ENCODE measurements around the gene TTC13. TPM values are rescaled to one million over a fixed set of nuclear protein-coding genes. Genes with fewer than 3 reads are reported as not detected.

TTC13 gene
- total RNA-seq, 1 experiment from 2014 or later: 12.3 TPM

GRCh38 chr1:230935852-230936251 lies 42.8 kb downstream of the TTC13 start:
- ChIA-PET POLR2A (no interaction called here), RAD21 (ENCODE audit: low non-redundant PET in 1 of 2, low total read pairs in 2 of 2, uncharacterized antibody in 2 of 2, unreplicated experiment in 2 of 2) (no interaction called here), CTCF (no interaction called here)
- no peak for ATAC-seq
- no peak for TF ChIP-seq ZFX (IDR thresholded peaks at IDR 0.05)
- no peak for TF ChIP-seq CBX3 (IDR thresholded peaks at IDR 0.05; ENCODE audit: low read depth)
- TF ChIP-seq SRF (IDR thresholded peaks at IDR 0.05; ENCODE audit: low read depth): no peak
- TF ChIP-seq MAX (IDR thresholded peaks at IDR 0.05): no peak
- TF ChIP-seq SIN3A (IDR thresholded peaks at IDR 0.05; ENCODE audit: low read depth): no peak
- no peak for TF ChIP-seq EZH2 (IDR thresholded peaks at IDR 0.05)
- TF ChIP-seq ELF1 (IDR thresholded peaks at IDR 0.05; ENCODE audit: borderline replicate concordance, low read depth): no peak
- TF ChIP-seq POLR2AphosphoS5 (IDR thresholded peaks at IDR 0.05; ENCODE audit: low read depth, low read length): no peak
- no peak for TF ChIP-seq EZH2phosphoT487 (IDR thresholded peaks at IDR 0.05; ENCODE audit: borderline replicate concordance)
- no peak for TF ChIP-seq ZBTB33 (IDR thresholded peaks at IDR 0.05; ENCODE audit: extremely low read depth, insufficient replicate concordance, low read length)
- TF ChIP-seq JUND (IDR thresholded peaks at IDR 0.05): no peak
- no peaks in the 10 kb centered on the region for H3K79me2 ChIP-seq (ENCODE audit: insufficient read depth, low read length)
- intact Hi-C loops (cut with micrococcal nuclease): no loop called here
- H3K4me2 ChIP-seq (ENCODE audit: low read length): no peak overlapping the region
- H2AFZ ChIP-seq (ENCODE audit: low read depth, low read length, poor library complexity, severe bottlenecking): no peak overlapping the region
- BruUV-seq (replicated peaks): no TSS peak
- H3K4me1 ChIP-seq (ENCODE audit: control insufficient read depth in 1 of 2, insufficient read depth in 2 of 2, low read length in 2 of 2): 0 out of 4 replicates have a peak, but pooled peaks cover 0 to 3% of the 10 kb centered on the region in 2 experiments
- no peaks in the 10 kb centered on the region for H3K36me3 ChIP-seq (ENCODE audit: control insufficient read depth in 1 of 2, insufficient read depth in 2 of 2, low read length in 2 of 2)
- H3K9me3 ChIP-seq (ENCODE audit: control insufficient read depth in 1 of 2, insufficient read depth in 1 of 2, low read depth in 1 of 2, low read length in 2 of 2): no peaks in the 10 kb centered on the region
- H3K27ac ChIP-seq (ENCODE audit: low read depth, low read length): no peak overlapping the region
- no peak for DNase-seq (ENCODE audit: low read depth, low spot score)
- no peaks in the 10 kb centered on the region for H4K20me1 ChIP-seq (ENCODE audit: insufficient read depth)
- H3K27me3 ChIP-seq (ENCODE audit: insufficient read depth, low read length): no peaks in the 10 kb centered on the region
- H3K9me2 ChIP-seq (ENCODE audit: insufficient read depth): no peaks in the 10 kb centered on the region
- H3K9ac ChIP-seq (ENCODE audit: low read length): no peak overlapping the region
- no peak overlapping the region for H3K4me3 ChIP-seq (replicated peaks in 1 of 2; ENCODE audit: low read depth in 1 of 2, low read length in 2 of 2)
